Karpas-422 (cell line): ENCODE data around the gene ITGA11. TPM values are rescaled to one million over a fixed set of nuclear protein-coding genes. Genes with fewer than 3 reads are reported as not detected.
A peak's percentile ranks its signal among the peaks of the same experiment; 100 is the strongest.

Source experiments
- DNase-seq: peaks from one replicate; pipeline ENCODE4 v3.0.0-alpha.2; 2015
- H2AFZ ChIP-seq: fragments of 200-600 bp; sonication (generic); 2 replicates; pipeline ENCODE4 v1.6.1; 2014; ENCODE audit warnings: antibody characterized with exemption, low read length, mixed read lengths
- H3K27ac ChIP-seq: fragments of 200-600 bp; sonication (generic); 2 replicates; pipeline ENCODE4 v1.5.1; 2014; ENCODE audit warnings: mild to moderate bottlenecking, low read length, moderate library complexity
- H3K27me3 ChIP-seq: fragments of 200-600 bp; sonication (generic); 2 replicates; pipeline ENCODE4 v1.6.1; 2014; ENCODE audit warnings: low read length, mixed read lengths
- H3K36me3 ChIP-seq: fragments of 200-600 bp; sonication (generic); 2 replicates; pipeline ENCODE4 v1.6.1; 2014; ENCODE audit warnings: low read length, mixed read lengths; ENCODE audit not compliant: insufficient read depth
- H3K4me1 ChIP-seq: fragments of 200-600 bp; sonication (generic); 2 replicates; pipeline ENCODE4 v1.6.1; 2014; ENCODE audit warnings: mild to moderate bottlenecking, low read length, mixed read lengths
- H3K4me2 ChIP-seq: fragments of 200-600 bp; sonication (generic); 2 replicates; pipeline ENCODE4 v1.6.1; 2014; ENCODE audit warnings: low read length, low read depth, mild to moderate bottlenecking; ENCODE audit not compliant: poor library complexity, severe bottlenecking
- H3K4me3 ChIP-seq: fragments of 200-600 bp; sonication (generic); 2 replicates; pipeline ENCODE4 v1.5.1; 2014; ENCODE audit warnings: mild to moderate bottlenecking, antibody characterized with exemption, low read length, mixed read lengths
- H3K79me2 ChIP-seq: fragments of 200-600 bp; sonication (generic); 2 replicates; pipeline ENCODE4 v1.6.1; 2014; ENCODE audit warnings: mild to moderate bottlenecking, low read length, mixed read lengths
- H3K9ac ChIP-seq: fragments of 200-600 bp; sonication (generic); 2 replicates; pipeline ENCODE4 v1.6.0; 2014; ENCODE audit warnings: low read length
- H3K9me2 ChIP-seq: fragments of 200-600 bp; sonication (generic), shearing (Covaris generic); replicated peaks from 2 replicates; pipeline ENCODE4 v1.6.0; 2014; ENCODE audit warnings: mild to moderate bottlenecking, low read length, moderate library complexity; ENCODE audit not compliant: insufficient read depth
- H3K9me3 ChIP-seq: fragments of 300-700, 200-600 bp; sonication (generic); 2 replicates; pipeline ENCODE4 v1.6.1; 2014; ENCODE audit warnings: low read length, mixed read lengths
- H4K20me1 ChIP-seq: fragments of 200-600 bp; sonication (generic); 2 replicates; pipeline ENCODE4 v1.6.1; 2014; ENCODE audit warnings: mild to moderate bottlenecking, antibody characterized with exemption, low read length, low read depth; ENCODE audit not compliant: insufficient read depth
- total RNA-seq: library from RNA; depleted of rRNA; stranded (reverse); fragments of >200 nt; shearing (Covaris generic); gene quantifications from 2 replicates; pipeline ENCODE4 v1.2.3, GENCODE V29; 2014; ENCODE audit warnings: low replicate concordance

ITGA11 gene
- total RNA-seq, 1 experiment from 2014 or later = not detected

DNA sequence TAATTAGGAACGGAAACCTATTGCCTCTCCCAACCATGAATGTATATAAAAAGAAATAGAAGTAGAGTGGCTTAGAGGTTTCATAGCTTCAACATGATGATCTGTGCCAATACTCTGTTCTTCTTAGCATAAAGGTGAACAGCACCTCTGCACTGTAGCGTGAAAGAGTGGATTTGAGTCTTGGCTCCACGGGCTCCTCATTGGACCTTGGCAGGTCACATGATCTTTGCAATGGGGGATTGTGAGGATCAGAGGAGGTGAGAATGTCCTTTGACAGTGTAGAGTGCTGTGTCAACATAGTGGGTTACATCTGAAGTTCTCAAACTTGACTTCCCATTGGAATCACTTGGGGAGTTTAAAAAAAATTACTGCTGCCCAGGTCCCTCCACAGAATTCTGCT lies 103.0 kb downstream of the ITGA11 start:
- H3K9ac ChIP-seq = no peak overlapping the region
- no peak for DNase-seq
- H3K27me3 ChIP-seq = no peaks in the 10 kb centered on the region
- H3K9me2 ChIP-seq = no peaks in the 10 kb centered on the region
- no peak overlapping the region for H3K27ac ChIP-seq
- H3K4me1 ChIP-seq = no peaks in the 10 kb centered on the region
- H4K20me1 ChIP-seq = no peaks in the 10 kb centered on the region
- no peak overlapping the region for H3K4me3 ChIP-seq
- no peaks in the 10 kb centered on the region for H3K9me3 ChIP-seq
- no peaks in the 10 kb centered on the region for H3K36me3 ChIP-seq
- H3K79me2 ChIP-seq = no peaks in the 10 kb centered on the region
- H3K4me2 ChIP-seq = no peak overlapping the region
- no peak overlapping the region for H2AFZ ChIP-seq

DNA sequence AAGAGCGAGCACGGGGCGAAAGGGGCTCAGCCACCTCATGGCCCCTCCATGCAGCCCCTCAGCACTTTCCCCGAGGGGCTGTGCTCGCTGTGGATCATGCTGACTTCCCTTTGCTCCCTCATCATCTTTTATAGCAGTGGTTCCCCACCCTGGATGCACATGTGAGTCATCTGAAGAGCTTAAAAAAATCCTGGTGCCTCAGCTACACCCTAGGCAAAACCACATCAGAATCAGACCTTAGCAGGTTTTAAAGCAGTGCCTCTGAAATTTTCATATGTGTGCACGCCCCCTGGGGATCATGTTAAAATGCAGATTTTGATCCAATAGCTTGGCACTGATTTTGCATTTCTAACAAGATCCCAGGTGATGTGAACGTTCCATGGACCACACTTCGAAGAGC lies 103.5 kb downstream of the ITGA11 start:
- DNase-seq = peak; percentile 52
- Histone ChIP-seq H3K36me3 (no peaks in the 10 kb centered on the region), H3K4me1 (no peaks in the 10 kb centered on the region), H3K4me2 (no peak overlapping the region), H2AFZ (no peak overlapping the region), H4K20me1 (no peaks in the 10 kb centered on the region), H3K27ac (no peak overlapping the region), H3K79me2 (no peaks in the 10 kb centered on the region), H3K9me2 (no peaks in the 10 kb centered on the region), H3K9ac (no peak overlapping the region), H3K4me3 (no peak overlapping the region), H3K27me3 (no peaks in the 10 kb centered on the region), H3K9me3 (no peaks in the 10 kb centered on the region)

GRCh38 chr15:68326711-68327354 lies 105.1 kb downstream of the ITGA11 start:
- no peak overlapping the region for H3K27ac ChIP-seq
- no peaks in the 10 kb centered on the region for H4K20me1 ChIP-seq
- no peaks in the 10 kb centered on the region for H3K36me3 ChIP-seq
- H3K4me1 ChIP-seq = no peaks in the 10 kb centered on the region
- no peak overlapping the region for H3K4me3 ChIP-seq
- no peak overlapping the region for H3K4me2 ChIP-seq
- no peaks in the 10 kb centered on the region for H3K27me3 ChIP-seq
- H3K9me2 ChIP-seq = no peaks in the 10 kb centered on the region
- H3K79me2 ChIP-seq = no peaks in the 10 kb centered on the region
- H3K9ac ChIP-seq = no peak overlapping the region
- DNase-seq = no peak
- H3K9me3 ChIP-seq = no peaks in the 10 kb centered on the region
- H2AFZ ChIP-seq = no peak overlapping the region

GRCh38 chr15:68325726-68326125 lies 106.2 kb downstream of the ITGA11 start:
- no peaks in the 10 kb centered on the region for H3K36me3 ChIP-seq
- H3K4me2 ChIP-seq = no peak overlapping the region
- no peak for DNase-seq
- H3K9me3 ChIP-seq = no peaks in the 10 kb centered on the region
- no peak overlapping the region for H3K4me3 ChIP-seq
- H3K9me2 ChIP-seq = no peaks in the 10 kb centered on the region
- no peak overlapping the region for H3K9ac ChIP-seq
- no peaks in the 10 kb centered on the region for H4K20me1 ChIP-seq
- H3K79me2 ChIP-seq = no peaks in the 10 kb centered on the region
- H3K27ac ChIP-seq = no peak overlapping the region
- no peaks in the 10 kb centered on the region for H3K4me1 ChIP-seq
- no peaks in the 10 kb centered on the region for H3K27me3 ChIP-seq
- H2AFZ ChIP-seq = no peak overlapping the region

- no peaks in the 10 kb centered on the region for H3K4me1 ChIP-seq
- H3K9me3 ChIP-seq = no peaks in the 10 kb centered on the region
- H3K4me3 ChIP-seq = no peak overlapping the region
- no peak overlapping the region for H3K4me2 ChIP-seq
- H3K36me3 ChIP-seq = no peaks in the 10 kb centered on the region
- DNase-seq = no peak
- H3K79me2 ChIP-seq = no peaks in the 10 kb centered on the region
- no peak overlapping the region for H3K27ac ChIP-seq
- H2AFZ ChIP-seq = no peak overlapping the region
- H3K9me2 ChIP-seq = no peaks in the 10 kb centered on the region
- H4K20me1 ChIP-seq = no peaks in the 10 kb centered on the region
- no peaks in the 10 kb centered on the region for H3K27me3 ChIP-seq
- H3K9ac ChIP-seq = no peak overlapping the region
Observed at GRCh38 chr15:68322796-68323195, 109.2 kb downstream of the ITGA11 start.

DNA sequence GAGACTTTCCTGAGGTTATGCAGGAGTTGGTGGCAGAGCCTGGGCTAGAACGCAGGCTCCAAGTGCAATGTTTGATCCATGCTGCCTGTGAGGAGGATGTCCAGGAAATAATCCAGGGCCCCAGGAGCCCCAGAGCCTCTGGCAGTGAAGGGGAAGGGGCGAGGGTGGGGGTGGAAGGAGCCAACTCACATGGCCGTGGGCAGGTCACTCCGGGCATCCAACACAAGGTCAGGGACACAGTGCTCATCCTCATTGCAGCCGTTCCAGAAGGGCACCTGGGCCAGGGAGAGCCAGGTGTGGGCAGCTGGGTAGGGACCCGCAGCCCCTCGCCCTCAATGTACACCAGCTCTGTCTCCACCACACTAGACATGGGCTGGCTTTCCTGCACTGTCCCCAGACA lies 110.7 kb downstream of the ITGA11 start:
- Histone ChIP-seq H3K4me1 (no peaks in the 10 kb centered on the region), H4K20me1 (no peaks in the 10 kb centered on the region), H3K4me2 (no peak overlapping the region), H2AFZ (no peak overlapping the region), H3K27ac (no peak overlapping the region), H3K9me3 (no peaks in the 10 kb centered on the region), H3K79me2 (no peaks in the 10 kb centered on the region), H3K9ac (no peak overlapping the region), H3K36me3 (no peaks in the 10 kb centered on the region), H3K9me2 (no peaks in the 10 kb centered on the region), H3K27me3 (no peaks in the 10 kb centered on the region), H3K4me3 (no peak overlapping the region)
- no peak for DNase-seq

DNA sequence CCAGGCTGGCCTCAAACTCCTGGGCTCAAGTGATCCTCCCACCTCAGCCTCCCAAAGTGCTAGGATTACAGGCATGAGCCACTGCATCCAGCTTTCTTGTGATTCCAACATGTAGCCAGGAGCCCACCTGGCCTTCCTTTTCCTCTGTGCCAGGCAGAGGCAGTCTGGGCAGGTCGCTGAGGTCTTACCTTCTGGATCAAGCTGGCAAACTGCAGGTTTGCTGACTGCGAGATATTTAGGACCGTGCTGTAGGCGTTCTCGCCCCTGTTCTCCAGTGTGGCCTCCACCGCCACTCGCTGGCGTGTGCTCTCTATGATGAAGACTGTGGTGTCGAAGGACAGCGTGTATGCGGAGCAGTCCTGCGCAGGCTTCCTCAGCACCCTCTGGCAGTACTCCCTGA lies 112.0 kb downstream of the ITGA11 start:
- Histone ChIP-seq H3K4me1 (no peaks in the 10 kb centered on the region), H3K4me3 (no peak overlapping the region)
- no peak for DNase-seq

DNA sequence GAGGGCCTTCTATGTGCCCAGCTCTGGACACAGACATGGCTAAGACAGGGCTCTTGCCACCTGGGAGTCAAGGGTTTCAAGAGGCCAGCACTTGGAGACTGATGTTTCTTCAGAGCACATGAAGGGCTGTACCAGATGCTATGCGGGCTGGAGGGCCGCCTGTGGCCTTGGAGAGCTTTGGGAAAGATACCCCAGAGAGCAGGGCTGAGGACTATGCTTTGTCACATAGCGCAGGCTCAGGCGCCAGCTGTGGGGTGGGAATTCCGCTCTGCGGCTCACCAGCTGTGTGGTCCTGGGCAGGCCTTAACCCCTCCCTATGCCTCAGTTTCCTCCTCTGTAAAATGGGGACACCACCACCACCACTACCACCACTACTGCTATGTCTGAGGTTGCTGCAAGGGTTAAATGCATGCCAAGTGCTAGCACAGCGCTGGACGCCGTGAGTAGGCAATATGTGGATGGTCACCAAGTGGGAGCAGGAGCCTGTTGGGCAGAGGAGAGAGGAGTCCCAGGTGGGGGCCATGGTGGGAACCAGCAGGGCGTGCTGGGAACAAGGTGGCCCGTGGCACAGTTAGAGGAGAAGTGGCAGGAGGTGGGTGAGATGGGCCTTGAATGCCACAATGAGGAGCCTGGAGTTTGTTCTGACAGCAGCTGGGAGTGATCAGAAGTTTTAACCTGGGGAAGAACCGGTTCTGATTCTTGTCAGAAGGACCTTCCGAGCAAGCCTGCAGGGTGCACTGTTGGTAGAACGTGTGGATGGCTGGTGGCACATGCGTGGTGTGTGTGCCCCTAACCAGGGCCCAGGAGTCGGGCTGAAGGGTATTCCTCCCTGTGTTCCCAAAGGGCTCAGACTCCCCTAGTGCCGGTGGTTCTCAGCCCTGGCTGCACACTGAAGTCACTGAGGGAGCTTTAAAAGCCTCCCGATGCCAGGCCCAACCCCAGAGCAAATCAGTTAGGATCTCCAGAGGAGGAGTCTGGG lies 112.7 kb downstream of the ITGA11 start:
- Histone ChIP-seq H2AFZ (no peak overlapping the region), H3K9ac (no peak overlapping the region), H3K4me3 (no peak overlapping the region), H3K4me2 (no peak overlapping the region), H3K79me2 (no peaks in the 10 kb centered on the region), H3K36me3 (no peaks in the 10 kb centered on the region), H3K4me1 (no peaks in the 10 kb centered on the region), H3K27ac (no peak overlapping the region), H3K27me3 (no peaks in the 10 kb centered on the region), H3K9me2 (no peaks in the 10 kb centered on the region), H4K20me1 (peaks cover 4% of the 10 kb centered on the region; the same call in 1 of the 2 replicates), H3K9me3 (no peaks in the 10 kb centered on the region)
- DNase-seq = no peak

More for the DNA sequence above, 112.0 kb downstream of the ITGA11 start:
- H4K20me1 ChIP-seq = peaks cover 4% of the 10 kb centered on the region; the same call in 1 of the 2 replicates
- H3K27me3 ChIP-seq = no peaks in the 10 kb centered on the region
- no peaks in the 10 kb centered on the region for H3K36me3 ChIP-seq
- H3K27ac ChIP-seq = no peak overlapping the region
- H2AFZ ChIP-seq = no peak overlapping the region
- H3K9me3 ChIP-seq = no peaks in the 10 kb centered on the region
- H3K4me2 ChIP-seq = no peak overlapping the region
- H3K9me2 ChIP-seq = no peaks in the 10 kb centered on the region
- H3K79me2 ChIP-seq = no peaks in the 10 kb centered on the region
- no peak overlapping the region for H3K9ac ChIP-seq
